GM12801 (cell line): ENCODE data around the gene SPATA2.

ENCODE experiments used
- CTCF ChIP-seq: IDR thresholded peaks from one replicate; pipeline ENCODE4 v1.5.1; 2011; ENCODE audit warnings: control low read depth; ENCODE audit not compliant: insufficient read length; ENCODE audit errors: extremely low read depth

The SPATA2 gene

GRCh38 chr20:49863666-49864065, 51.7 kb downstream of the SPATA2 start:
- no peak for TF ChIP-seq CTCF

GRCh38 chr20:49862607-49863200, 52.6 kb downstream of the SPATA2 start:
- no peak for TF ChIP-seq CTCF

- no peak for TF ChIP-seq CTCF
Measured at GRCh38 chr20:49859807-49860206, 55.5 kb downstream of the SPATA2 start.

GRCh38 chr20:49859011-49859410, 56.3 kb downstream of the SPATA2 start:
- TF ChIP-seq CTCF, result no peak

GRCh38 chr20:49858076-49858585, 57.2 kb downstream of the SPATA2 start:
- TF ChIP-seq CTCF, result no peak

- no peak for TF ChIP-seq CTCF
Measured at GRCh38 chr20:49856904-49857303, 58.4 kb downstream of the SPATA2 start.

- TF ChIP-seq CTCF, result no peak
Measured at GRCh38 chr20:49854190-49854875, 61.0 kb downstream of the SPATA2 start.
